ENCODE data around the gene ITPRID1.

ITPRID1 gene

DNA sequence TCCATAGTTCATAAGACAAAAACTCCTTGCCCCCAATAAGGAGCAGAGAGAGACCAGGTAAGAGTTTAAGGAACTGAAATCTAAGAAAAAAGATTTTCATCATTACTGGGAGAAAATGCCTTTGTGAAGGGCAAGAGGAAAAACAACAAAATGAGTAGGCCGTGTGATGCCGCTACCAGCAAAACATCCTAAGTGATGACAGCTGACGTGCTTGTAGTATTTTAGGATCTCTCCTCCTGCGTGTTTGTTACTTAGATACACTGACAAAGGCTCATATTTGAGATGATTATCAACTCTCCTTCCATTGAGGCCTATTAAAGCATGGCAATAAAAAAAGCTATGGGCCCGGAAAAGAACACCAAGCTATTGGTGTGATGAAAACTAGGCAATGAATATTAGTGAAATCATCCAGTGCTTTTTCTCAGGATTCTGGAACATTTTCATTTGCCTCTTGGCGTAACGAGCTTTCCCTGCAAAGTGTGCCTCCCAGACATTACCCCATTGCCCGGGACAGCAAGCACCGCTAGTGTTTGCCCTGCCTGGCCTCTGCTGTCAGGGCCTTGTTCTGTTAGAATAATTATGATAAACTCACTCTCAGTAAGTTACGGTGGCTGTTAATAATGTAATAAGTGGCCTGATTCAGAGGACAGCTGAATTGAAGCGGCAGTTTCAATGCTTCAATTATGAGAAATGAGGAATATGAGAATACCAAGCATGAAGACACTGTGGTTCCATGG is 36.8 kb upstream of the ITPRID1 start:
- H3K27ac ChIP-seq: no peak overlapping the region
- TF ChIP-seq ZFX (IDR thresholded peaks at IDR 0.05; ENCODE audit: borderline replicate concordance): no peak
- TF ChIP-seq, protein P1, sequence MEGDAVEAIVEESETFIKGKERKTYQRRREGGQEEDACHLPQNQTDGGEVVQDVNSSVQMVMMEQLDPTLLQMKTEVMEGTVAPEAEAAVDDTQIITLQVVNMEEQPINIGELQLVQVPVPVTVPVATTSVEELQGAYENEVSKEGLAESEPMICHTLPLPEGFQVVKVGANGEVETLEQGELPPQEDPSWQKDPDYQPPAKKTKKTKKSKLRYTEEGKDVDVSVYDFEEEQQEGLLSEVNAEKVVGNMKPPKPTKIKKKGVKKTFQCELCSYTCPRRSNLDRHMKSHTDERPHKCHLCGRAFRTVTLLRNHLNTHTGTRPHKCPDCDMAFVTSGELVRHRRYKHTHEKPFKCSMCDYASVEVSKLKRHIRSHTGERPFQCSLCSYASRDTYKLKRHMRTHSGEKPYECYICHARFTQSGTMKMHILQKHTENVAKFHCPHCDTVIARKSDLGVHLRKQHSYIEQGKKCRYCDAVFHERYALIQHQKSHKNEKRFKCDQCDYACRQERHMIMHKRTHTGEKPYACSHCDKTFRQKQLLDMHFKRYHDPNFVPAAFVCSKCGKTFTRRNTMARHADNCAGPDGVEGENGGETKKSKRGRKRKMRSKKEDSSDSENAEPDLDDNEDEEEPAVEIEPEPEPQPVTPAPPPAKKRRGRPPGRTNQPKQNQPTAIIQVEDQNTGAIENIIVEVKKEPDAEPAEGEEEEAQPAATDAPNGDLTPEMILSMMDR (IDR thresholded peaks at IDR 0.05): no peak

DNA sequence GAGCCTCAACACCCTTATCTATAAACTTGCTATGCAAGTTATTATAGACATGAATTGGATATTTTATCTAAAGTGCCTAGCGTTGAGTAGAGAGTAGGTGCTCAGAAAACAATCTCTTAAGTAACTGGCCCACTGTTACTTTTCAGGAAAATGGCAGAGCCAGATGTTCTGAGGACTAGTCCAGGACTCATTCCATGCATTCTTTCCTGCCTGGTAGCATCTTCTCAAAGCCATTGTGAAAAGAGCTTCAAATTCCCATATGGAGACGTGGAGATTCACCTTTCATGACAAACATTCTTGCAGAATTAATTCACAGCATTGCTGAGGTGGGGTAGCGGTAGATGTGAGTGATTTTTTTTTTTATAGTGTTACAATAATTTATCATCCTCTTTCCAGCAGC is 35.9 kb upstream of the ITPRID1 start:
- TF ChIP-seq ZFX (IDR thresholded peaks at IDR 0.05; ENCODE audit: borderline replicate concordance): no peak
- TF ChIP-seq, protein P1 (IDR thresholded peaks at IDR 0.05): no peak
- no peak overlapping the region for H3K27ac ChIP-seq

DNA sequence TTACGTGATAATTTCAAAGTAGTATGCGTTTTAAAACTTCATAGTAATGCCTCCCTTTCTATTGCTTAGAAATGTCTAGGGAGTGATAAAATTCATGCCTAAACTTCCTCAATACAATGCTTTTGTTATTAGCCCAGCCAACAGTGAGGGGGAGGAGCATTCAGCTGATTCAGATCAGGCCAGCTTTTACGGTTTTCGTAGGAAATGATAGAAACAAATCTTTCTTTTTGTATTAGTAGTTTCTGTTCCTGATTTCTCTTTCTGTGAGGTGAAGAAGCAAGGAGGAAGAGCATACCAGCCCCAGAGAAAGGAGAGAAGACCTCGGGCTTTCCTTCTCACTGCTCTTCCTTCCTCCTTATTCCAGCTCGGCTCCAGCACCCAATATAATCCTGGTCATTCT is 35.2 kb upstream of the ITPRID1 start:
- TF ChIP-seq, protein P1 (IDR thresholded peaks at IDR 0.05): no peak
- no peak for TF ChIP-seq ZFX (IDR thresholded peaks at IDR 0.05; ENCODE audit: borderline replicate concordance)
- no peak overlapping the region for H3K27ac ChIP-seq

DNA sequence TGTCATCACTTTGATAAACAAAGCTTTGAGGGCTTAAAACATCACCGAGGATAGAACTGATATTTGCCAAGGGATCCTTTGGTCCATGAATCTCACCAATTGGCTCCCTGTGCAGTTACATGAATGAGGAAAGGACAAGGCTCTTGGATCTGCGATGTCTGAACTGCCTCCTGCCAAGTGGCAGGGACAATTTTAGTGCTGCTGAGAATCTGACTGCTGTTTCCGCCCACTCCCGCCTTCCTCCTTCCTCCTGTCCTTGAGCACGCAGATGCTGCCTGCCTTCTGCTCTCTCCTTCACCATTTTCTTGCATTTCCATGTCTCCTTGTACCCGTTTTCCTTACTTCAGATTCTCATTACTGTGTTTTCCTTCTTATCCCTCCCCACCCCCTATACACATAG is 26.8 kb upstream of the ITPRID1 start:
- no peak for TF ChIP-seq ZFX (IDR thresholded peaks at IDR 0.05; ENCODE audit: borderline replicate concordance)
- TF ChIP-seq, protein P1 (IDR thresholded peaks at IDR 0.05): no peak
- no peak overlapping the region for H3K27ac ChIP-seq

DNA sequence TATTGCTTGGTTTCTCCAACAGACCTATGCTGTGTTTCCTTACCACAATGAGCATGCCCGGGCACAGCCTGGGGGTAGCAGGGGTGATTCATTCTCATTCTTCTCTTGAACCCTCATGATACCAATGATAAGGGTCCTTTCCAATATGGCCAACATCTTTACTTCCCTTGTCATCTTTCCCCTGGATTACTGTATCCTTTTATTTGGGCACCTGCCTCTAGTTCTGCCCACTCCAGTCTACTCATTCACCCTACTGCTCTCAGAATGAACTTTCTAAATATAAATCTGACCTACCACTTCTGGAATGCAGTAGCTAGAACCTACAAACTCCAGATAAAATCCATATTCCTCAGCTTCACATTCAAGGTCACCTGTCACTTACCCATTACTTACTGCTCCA is 26.4 kb upstream of the ITPRID1 start:
- TF ChIP-seq ZFX (IDR thresholded peaks at IDR 0.05; ENCODE audit: borderline replicate concordance): no peak
- TF ChIP-seq, protein P1 (IDR thresholded peaks at IDR 0.05): no peak

DNA sequence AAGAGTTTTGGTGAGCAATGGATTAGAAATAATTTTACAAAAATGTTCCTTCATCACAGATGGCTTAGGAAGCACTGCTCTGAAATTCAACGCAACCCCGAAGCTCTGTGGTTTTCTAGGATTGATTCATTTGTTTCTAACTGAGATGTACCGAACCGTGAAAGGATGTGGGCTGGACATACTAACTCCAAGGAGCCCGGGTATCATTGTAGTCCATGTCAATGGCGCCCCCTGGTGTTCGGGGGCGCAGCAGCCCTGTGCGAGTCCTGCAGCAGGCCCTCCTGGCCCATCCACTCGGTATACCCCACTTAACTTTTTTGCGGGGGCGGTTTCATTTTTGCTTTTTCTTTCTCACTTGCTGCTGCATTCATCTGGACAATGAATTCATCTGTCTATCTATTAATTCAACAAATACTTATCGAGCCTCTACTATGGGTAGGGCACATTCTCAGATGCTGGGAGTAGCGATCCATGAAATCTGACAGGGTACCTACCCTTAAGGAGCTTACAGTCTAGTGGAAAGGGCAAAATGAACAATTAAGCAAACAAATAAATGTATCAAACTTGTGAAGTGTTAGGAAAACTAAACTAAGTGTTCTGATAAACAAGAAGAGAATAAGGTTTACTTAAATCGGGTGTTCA is 25.2 kb upstream of the ITPRID1 start:
- no peak for TF ChIP-seq ZFX (IDR thresholded peaks at IDR 0.05; ENCODE audit: borderline replicate concordance)
- TF ChIP-seq, protein P1 (IDR thresholded peaks at IDR 0.05): peak; percentile 96
- H3K27ac ChIP-seq: no peak overlapping the region

More for the DNA sequence above, 26.4 kb upstream of the ITPRID1 start:
- no peak overlapping the region for H3K27ac ChIP-seq

DNA sequence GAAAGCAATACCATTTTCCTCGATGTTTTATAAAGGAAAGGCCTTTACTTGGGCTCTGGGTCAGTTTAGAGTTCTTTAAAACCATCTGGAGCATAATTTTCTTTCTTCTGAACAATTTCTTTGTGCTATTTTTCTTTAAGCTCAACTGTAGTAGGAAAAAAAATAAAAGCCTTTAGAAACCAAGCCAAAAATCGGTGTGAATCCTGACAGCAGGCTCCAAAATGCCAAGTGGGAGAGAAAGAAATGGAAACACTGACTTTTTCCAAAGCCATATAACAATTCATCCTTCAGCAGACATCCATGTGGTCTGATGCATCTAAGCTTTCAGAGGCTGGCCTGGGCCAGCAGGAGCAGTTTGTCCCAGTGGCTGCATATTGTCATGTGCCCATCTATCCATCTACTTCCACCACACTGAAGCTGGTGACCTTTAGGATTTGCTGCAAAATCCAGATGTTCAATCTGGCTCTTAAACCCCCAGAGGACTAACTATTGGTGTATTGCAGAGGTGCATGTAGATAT is 23.0 kb upstream of the ITPRID1 start:
- H3K27ac ChIP-seq: no peak overlapping the region
- TF ChIP-seq, protein P1 (IDR thresholded peaks at IDR 0.05): no peak
- TF ChIP-seq ZFX (IDR thresholded peaks at IDR 0.05; ENCODE audit: borderline replicate concordance): no peak
